H9 (cell line): ENCODE measurements around the gene ATP2B2. TPM values are rescaled to one million over a fixed set of nuclear protein-coding genes. Genes with fewer than 3 reads are reported as not detected.

Source experiments
- DNase-seq: peaks from one replicate; pipeline ENCODE4 v3.0.0-alpha.2; 2017
- H2AFZ ChIP-seq: one replicate; pipeline ENCODE4 v1.6.1; 2013; ENCODE audit warnings: mild to moderate bottlenecking, low read length, control low read depth, moderate library complexity
- H2AK5ac ChIP-seq: 2 replicates; pipeline ENCODE4 v1.6.1; 2013; ENCODE audit warnings: low read length, control low read depth, mixed read lengths; ENCODE audit not compliant: insufficient read length
- H2BK120ac ChIP-seq: one replicate; pipeline ENCODE4 v1.6.1; 2013; ENCODE audit warnings: low read depth, mild to moderate bottlenecking, low read length, control low read depth, inconsistent platforms; ENCODE audit not compliant: poor library complexity, severe bottlenecking
- H2BK12ac ChIP-seq: 2 replicates; pipeline ENCODE4 v1.6.1; 2013; ENCODE audit warnings: low read length, control low read depth, mixed read lengths, low read depth; ENCODE audit not compliant: insufficient read length
- H2BK15ac ChIP-seq: 2 replicates; pipeline ENCODE4 v1.6.1; 2013; ENCODE audit warnings: low read depth, low read length, control low read depth
- H2BK20ac ChIP-seq: one replicate; pipeline ENCODE4 v1.6.1; 2013; ENCODE audit warnings: low read depth, mild to moderate bottlenecking, low read length, control low read depth, inconsistent platforms; ENCODE audit not compliant: poor library complexity, severe bottlenecking
- H2BK5ac ChIP-seq: 2 replicates; pipeline ENCODE4 v1.6.1; 2013; ENCODE audit warnings: low read length, control low read depth, mixed read lengths; ENCODE audit not compliant: insufficient read length
- H3K14ac ChIP-seq: 2 replicates; pipeline ENCODE4 v1.6.1; 2013; ENCODE audit warnings: low read length, control low read depth; ENCODE audit not compliant: insufficient read depth
- H3K18ac ChIP-seq: 2 replicates; pipeline ENCODE4 v1.6.1; 2013; ENCODE audit warnings: low read depth, mild to moderate bottlenecking, mixed read lengths, low read length, control low read depth; ENCODE audit not compliant: insufficient read length
- H3K23ac ChIP-seq: 2 replicates; pipeline ENCODE4 v1.6.1; 2013; ENCODE audit warnings: low read length, control low read depth, mixed read lengths, low read depth; ENCODE audit not compliant: insufficient read length
- H3K23me2 ChIP-seq: 2 replicates; pipeline ENCODE4 v1.6.1; 2013; ENCODE audit warnings: low read depth, mild to moderate bottlenecking, mixed read lengths, low read length, control low read depth; ENCODE audit not compliant: insufficient read length, poor library complexity, severe bottlenecking
- H3K27ac ChIP-seq: 2 replicates; pipeline ENCODE4 v1.5.1; 2013; ENCODE audit warnings: low read length, control low read depth, mixed read lengths, low read depth; ENCODE audit not compliant: insufficient read length
- H3K27me3 ChIP-seq: 2 replicates; pipeline ENCODE4 v1.6.1; 2013; ENCODE audit warnings: low read length, control low read depth, inconsistent platforms; ENCODE audit not compliant: insufficient read depth
- H3K4ac ChIP-seq: 2 replicates; pipeline ENCODE4 v1.6.1; 2013; ENCODE audit warnings: low read depth, mild to moderate bottlenecking, control low read depth, inconsistent platforms, low read length, moderate library complexity
- H3K4me1 ChIP-seq: 2 replicates; pipeline ENCODE4 v1.6.1; 2013; ENCODE audit warnings: low read length, control low read depth, inconsistent platforms; ENCODE audit not compliant: insufficient read depth
- H3K4me2 ChIP-seq: 2 replicates; pipeline ENCODE4 v1.6.1; 2013; ENCODE audit warnings: low read length, control low read depth, mixed read lengths; ENCODE audit not compliant: insufficient read length, insufficient read depth
- H3K56ac ChIP-seq: 2 replicates; pipeline ENCODE4 v1.6.1; 2013; ENCODE audit warnings: low read depth, mild to moderate bottlenecking, mixed read lengths, low read length, control low read depth; ENCODE audit not compliant: insufficient read length
- H3K79me1 ChIP-seq: 2 replicates; pipeline ENCODE4 v1.6.1; 2013; ENCODE audit warnings: low read depth, mild to moderate bottlenecking, moderate library complexity, low read length, control low read depth, inconsistent platforms; ENCODE audit not compliant: insufficient read depth, poor library complexity, severe bottlenecking
- H3K79me2 ChIP-seq: 2 replicates; pipeline ENCODE4 v1.6.1; 2013; ENCODE audit warnings: low read length, control low read depth, inconsistent platforms; ENCODE audit not compliant: insufficient read depth
- H3K9ac ChIP-seq: 2 replicates; pipeline ENCODE4 v1.6.1; 2013; ENCODE audit warnings: low read length, control low read depth, mixed read lengths; ENCODE audit not compliant: insufficient read length; ENCODE audit errors: extremely low read depth
- H3K9me3 ChIP-seq: one replicate; pipeline ENCODE4 v1.6.1; 2013; ENCODE audit warnings: low read depth, low read length, inconsistent platforms; ENCODE audit not compliant: control insufficient read depth
- H3T11ph ChIP-seq: one replicate; pipeline ENCODE4 v1.6.1; 2013; ENCODE audit warnings: mild to moderate bottlenecking, low read length, control low read depth, inconsistent platforms
- H4K20me1 ChIP-seq: one replicate; pipeline ENCODE4 v1.6.1; 2013; ENCODE audit not compliant: control insufficient read depth, insufficient read length, insufficient read depth
- H4K5ac ChIP-seq: 2 replicates; pipeline ENCODE4 v1.6.1; 2013; ENCODE audit warnings: low read depth, mild to moderate bottlenecking, mixed read lengths, low read length, control low read depth; ENCODE audit not compliant: insufficient read length
- H4K8ac ChIP-seq: replicated peaks from 2 replicates; pipeline ENCODE4 v1.6.1; 2013; ENCODE audit warnings: low read length, control low read depth, mixed read lengths, low read depth; ENCODE audit not compliant: insufficient read length
- H4K91ac ChIP-seq: 2 replicates; pipeline ENCODE4 v1.6.1; 2013; ENCODE audit warnings: low read depth, mild to moderate bottlenecking, moderate library complexity, mixed read lengths, low read length, control low read depth; ENCODE audit not compliant: insufficient read length
- H3K27ac Mint-ChIP-seq, 3 experiments: 2 replicates in 2 of 3; 3 replicates in 1 of 3; pipeline ENCODE4 v1.8.0; 2020 to 2021; ENCODE audit warnings: mixed read lengths in 3 of 3, mild to moderate bottlenecking in 1 of 3, moderate library complexity in 1 of 3
- H3K27me3 Mint-ChIP-seq: 2 replicates; pipeline ENCODE4 v1.8.0; 2021; ENCODE audit warnings: low read depth, mild to moderate bottlenecking, moderate library complexity, mixed read lengths
- H3K36me3 Mint-ChIP-seq, 3 experiments: 2 replicates in 2 of 3; 3 replicates in 1 of 3; pipeline ENCODE4 v1.8.0; 2020 to 2021; ENCODE audit warnings: low read depth in 3 of 3, mixed read lengths in 3 of 3; ENCODE audit not compliant: insufficient read depth in 1 of 3
- H3K4me1 Mint-ChIP-seq, 2 experiments: 2 replicates each; pipeline ENCODE4 v1.8.0; 2020; ENCODE audit warnings: mixed read lengths in 2 of 2
- H3K4me3 Mint-ChIP-seq, 2 experiments: 2 replicates in 1 of 2; 3 replicates in 1 of 2; pipeline ENCODE4 v1.8.0; 2020 to 2021; ENCODE audit warnings: mild to moderate bottlenecking in 2 of 2, mixed read lengths in 2 of 2, moderate library complexity in 1 of 2
- H3K9me3 Mint-ChIP-seq, 2 experiments: 2 replicates in 1 of 2; 3 replicates in 1 of 2; pipeline ENCODE4 v1.8.0; 2020; ENCODE audit warnings: mild to moderate bottlenecking in 2 of 2, mixed read lengths in 2 of 2, moderate library complexity in 1 of 2
- CTCF ChIP-seq: fragments of 200-600 bp; sonication (generic); conservative IDR thresholded peaks from 3 replicates; pipeline ENCODE4 v1.8.0; 2021; ENCODE audit warnings: antibody characterized with exemption, mild to moderate bottlenecking
- WGBS: extraction: QIAGEN DNeasy Blood & Tissue Kit; methylation state at CpG from one replicate; pipeline ENCODE4 v1.1.7; 2013; ENCODE audit warnings: missing lambda C conversion rate, low lambda C conversion rate, mixed read lengths; ENCODE audit not compliant: insufficient read length; ENCODE audit errors: extremely low coverage; 5-methylcytosine and 5-hydroxymethylcytosine counted together
- total RNA-seq: library from RNA; stranded (reverse); gene quantifications from 2 replicates; pipeline ENCODE4 v1.2.1, GENCODE V29; 2021

Gene ATP2B2
- total RNA-seq, 1 experiment from 2014 or later = 0.33 TPM

- Histone ChIP-seq H4K20me1 (no peaks in the 10 kb centered on the region), H4K8ac (no peak overlapping the region), H2AK5ac (no peak overlapping the region)
Measured at GRCh38 chr3:10304905-10305304, 200.5 kb downstream of the ATP2B2 start.

More at GRCh38 chr3:10304905-10305304, 200.5 kb downstream of the ATP2B2 start:
- H3K79me2 ChIP-seq = no peaks in the 10 kb centered on the region
- Mint-ChIP-seq H3K4me1 (no peaks in the 10 kb centered on the region), H3K27me3 (no peaks in the 10 kb centered on the region), H3K36me3 (peaks cover 38 to 92% (median 87%) of the 10 kb centered on the region in 3 experiments; a peak in 6 of 7 replicates), H3K9me3 (no peaks in the 10 kb centered on the region), H3K27ac (no peak overlapping the region; a peak in 1 of 7 replicates), H3K4me3 (no peak overlapping the region)
- no peak overlapping the region for H3K23ac ChIP-seq
- H3K9ac ChIP-seq = no peak overlapping the region
- no peaks in the 10 kb centered on the region; the same call in 1 of the 2 replicates for H3K4me1 ChIP-seq
- no peak for TF ChIP-seq CTCF
- H3K9me3 ChIP-seq = no peaks in the 10 kb centered on the region
- no peak overlapping the region for H2AFZ ChIP-seq
- H3K56ac ChIP-seq = no peak overlapping the region
- H3K79me1 ChIP-seq = no peaks in the 10 kb centered on the region
- no peak overlapping the region for H3K4me2 ChIP-seq
- no peak overlapping the region for H2BK120ac ChIP-seq
- no CpG with 5 or more reads among the region's 8 CpGs for WGBS
- H2BK20ac ChIP-seq = no peak overlapping the region
- DNase-seq = no peak
- no peak overlapping the region for H4K5ac ChIP-seq
- H3K27ac ChIP-seq = no peak overlapping the region
- H2BK12ac ChIP-seq = no peak overlapping the region
- H3K4ac ChIP-seq = no peak overlapping the region
- H2BK5ac ChIP-seq = no peak overlapping the region
- no peak overlapping the region for H4K91ac ChIP-seq
- H3K14ac ChIP-seq = no peak overlapping the region
- H2BK15ac ChIP-seq = no peak overlapping the region
- no peak overlapping the region for H3K18ac ChIP-seq
- H3K27me3 ChIP-seq = no peaks in the 10 kb centered on the region
- no peaks in the 10 kb centered on the region for H3K23me2 ChIP-seq
- H3T11ph ChIP-seq = no peak overlapping the region
